HFFc6 (cell line): Measurements from ENCODE around the gene CAMK2B. TPM values are rescaled to one million over a fixed set of nuclear protein-coding genes. Genes with fewer than 3 reads are reported as not detected.

Source experiments
- DNase-seq: peaks from one replicate; pipeline ENCODE4 v3.0.0-alpha.2; 2018
- H3K27ac Mint-ChIP-seq: 2 replicates; pipeline ENCODE4 v1.8.0; 2020; ENCODE audit warnings: mild to moderate bottlenecking, mixed read lengths
- H3K27me3 Mint-ChIP-seq: 2 replicates; pipeline ENCODE4 v1.8.0; 2021; ENCODE audit warnings: mild to moderate bottlenecking, moderate library complexity, mixed read lengths; ENCODE audit not compliant: insufficient read depth
- H3K36me3 Mint-ChIP-seq: 2 replicates; pipeline ENCODE4 v1.8.0; 2021; ENCODE audit warnings: low read depth, mixed read lengths
- H3K4me1 Mint-ChIP-seq: 2 replicates; pipeline ENCODE4 v1.8.0; 2020; ENCODE audit warnings: low read depth, mixed read lengths
- H3K4me3 Mint-ChIP-seq: 2 replicates; pipeline ENCODE4 v1.8.0; 2020; ENCODE audit warnings: mild to moderate bottlenecking, moderate library complexity, mixed read lengths
- H3K9me3 Mint-ChIP-seq: 2 replicates; pipeline ENCODE4 v1.8.0; 2020; ENCODE audit warnings: mild to moderate bottlenecking, mixed read lengths
- total RNA-seq, 6 experiments: library from RNA; stranded (reverse); fragmentation: NEBNext Ultra II Directional; extraction: Animal tissue kit (Norgen Biotek cat#: 25700); gene quantifications; 2 replicates in 1 of 6; 3 replicates in 5 of 6; pipeline ENCODE4 v1.2.3, GENCODE V29; 2021
- TF ChIP-seq, protein P1 (sequence below): fragments of 200-600 bp; sonication (generic); IDR thresholded peaks from 2 replicates; pipeline ENCODE4 v1.5.0; 2021; ENCODE audit warnings: antibody characterized with exemption, mild to moderate bottlenecking

CAMK2B gene
- total RNA-seq, 6 experiments from 2014 or later, result 0.11 to 0.41 TPM; not detected in 4

DNA sequence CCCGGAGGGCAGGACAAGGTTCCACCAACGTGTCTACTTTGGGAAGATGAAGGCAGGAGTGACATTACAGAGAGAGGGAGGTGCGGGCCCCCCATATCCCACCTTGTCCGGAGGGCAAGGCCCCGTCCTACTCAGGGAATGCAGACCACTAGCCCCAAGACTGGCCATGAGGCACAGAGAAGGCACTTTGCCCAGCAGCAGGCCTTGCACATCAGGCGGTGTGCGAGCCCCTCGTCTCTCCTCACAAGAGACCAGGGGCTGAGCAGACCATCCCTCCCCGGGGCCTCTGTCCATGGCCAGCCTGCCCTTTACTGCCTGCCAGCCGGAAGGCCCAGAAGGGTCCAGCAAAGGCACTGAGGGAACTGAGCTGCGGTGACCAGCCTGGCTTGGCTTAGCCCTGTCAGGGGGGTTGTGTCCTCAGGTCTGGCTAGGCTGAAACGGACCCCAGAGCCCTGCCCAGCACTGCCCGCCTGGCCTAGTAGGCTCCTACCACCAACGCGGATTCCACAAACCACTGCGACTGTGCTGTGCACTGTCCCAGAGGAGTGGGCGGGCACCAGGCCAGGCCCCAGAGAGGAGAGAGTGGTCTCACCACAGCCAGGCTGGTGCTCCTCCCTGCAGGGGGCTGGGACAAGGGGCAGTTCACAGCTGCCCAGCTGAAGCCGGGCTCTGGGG lies 16.7 kb downstream of the CAMK2B start:
- Mint-ChIP-seq H3K4me3 (no peak overlapping the region), H3K4me1 (peaks cover 6% of the 10 kb centered on the region; the same call in 1 of the 2 replicates), H3K27me3 (peaks cover 14% of the 10 kb centered on the region), H3K27ac (no peak overlapping the region), H3K36me3 (no peaks in the 10 kb centered on the region), H3K9me3 (no peaks in the 10 kb centered on the region)
- DNase-seq, result no peak
- TF ChIP-seq, protein P1, sequence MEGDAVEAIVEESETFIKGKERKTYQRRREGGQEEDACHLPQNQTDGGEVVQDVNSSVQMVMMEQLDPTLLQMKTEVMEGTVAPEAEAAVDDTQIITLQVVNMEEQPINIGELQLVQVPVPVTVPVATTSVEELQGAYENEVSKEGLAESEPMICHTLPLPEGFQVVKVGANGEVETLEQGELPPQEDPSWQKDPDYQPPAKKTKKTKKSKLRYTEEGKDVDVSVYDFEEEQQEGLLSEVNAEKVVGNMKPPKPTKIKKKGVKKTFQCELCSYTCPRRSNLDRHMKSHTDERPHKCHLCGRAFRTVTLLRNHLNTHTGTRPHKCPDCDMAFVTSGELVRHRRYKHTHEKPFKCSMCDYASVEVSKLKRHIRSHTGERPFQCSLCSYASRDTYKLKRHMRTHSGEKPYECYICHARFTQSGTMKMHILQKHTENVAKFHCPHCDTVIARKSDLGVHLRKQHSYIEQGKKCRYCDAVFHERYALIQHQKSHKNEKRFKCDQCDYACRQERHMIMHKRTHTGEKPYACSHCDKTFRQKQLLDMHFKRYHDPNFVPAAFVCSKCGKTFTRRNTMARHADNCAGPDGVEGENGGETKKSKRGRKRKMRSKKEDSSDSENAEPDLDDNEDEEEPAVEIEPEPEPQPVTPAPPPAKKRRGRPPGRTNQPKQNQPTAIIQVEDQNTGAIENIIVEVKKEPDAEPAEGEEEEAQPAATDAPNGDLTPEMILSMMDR, result no peak

DNA sequence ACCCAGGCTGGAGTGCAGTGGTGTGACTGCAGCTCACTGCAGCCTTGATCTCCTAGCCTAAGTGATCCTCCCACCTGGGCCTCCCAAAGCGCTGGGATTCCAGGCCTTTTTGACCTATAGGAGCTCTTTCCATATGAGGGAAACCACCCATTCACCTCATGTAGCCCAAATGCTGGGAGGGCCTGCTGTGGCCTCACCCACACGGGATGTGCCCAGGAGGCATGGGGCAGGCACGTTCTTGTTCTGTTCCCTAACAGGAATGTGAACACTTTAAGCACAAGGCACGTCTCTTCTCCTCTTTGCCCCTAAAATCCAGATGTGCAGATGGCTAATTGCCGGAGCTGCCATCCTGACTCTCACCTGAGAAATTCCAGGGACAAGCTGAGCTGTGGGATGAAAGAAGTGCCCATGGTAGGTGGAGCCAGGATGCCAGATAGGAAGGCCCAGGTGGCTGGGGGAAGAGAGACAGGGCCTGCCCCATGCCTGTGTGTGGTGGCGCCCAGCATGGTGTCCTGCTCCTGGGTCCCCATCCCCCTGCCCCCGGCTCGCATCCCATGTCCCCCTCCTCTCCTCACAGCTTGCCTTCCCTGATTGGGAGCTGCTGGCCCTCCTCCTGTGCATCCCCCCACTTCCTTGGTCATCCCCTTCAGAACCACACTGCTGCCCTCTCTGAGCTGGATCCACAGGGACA lies 17.3 kb downstream of the CAMK2B start:
- no peak for DNase-seq
- TF ChIP-seq, protein P1, result no peak
- Mint-ChIP-seq H3K27ac (no peak overlapping the region), H3K9me3 (no peaks in the 10 kb centered on the region), H3K4me1 (peaks cover 6% of the 10 kb centered on the region; the same call in 1 of the 2 replicates), H3K4me3 (no peak overlapping the region), H3K36me3 (no peaks in the 10 kb centered on the region), H3K27me3 (peaks cover 14% of the 10 kb centered on the region)

- peaks cover 14% of the 10 kb centered on the region for H3K27me3 Mint-ChIP-seq
- peaks cover 6% of the 10 kb centered on the region; the same call in 1 of the 2 replicates for H3K4me1 Mint-ChIP-seq
- TF ChIP-seq, protein P1, result peak; percentile 53
These were observed 18.0 kb downstream of the CAMK2B start for GRCh38 chr7:44307301-44307900.

GRCh38 chr7:44306606-44307005 lies 18.8 kb downstream of the CAMK2B start:
- Mint-ChIP-seq H3K27me3 (peaks cover 20% of the 10 kb centered on the region), H3K27ac (no peak overlapping the region), H3K36me3 (no peaks in the 10 kb centered on the region), H3K4me1 (peaks cover 6% of the 10 kb centered on the region; the same call in 1 of the 2 replicates), H3K4me3 (no peak overlapping the region), H3K9me3 (no peaks in the 10 kb centered on the region)
- TF ChIP-seq, protein P1, result no peak
- no peak for DNase-seq

More at GRCh38 chr7:44307301-44307900, 18.0 kb downstream of the CAMK2B start:
- no peak overlapping the region for H3K27ac Mint-ChIP-seq
- DNase-seq, result peak; percentile 46
- H3K9me3 Mint-ChIP-seq, result no peaks in the 10 kb centered on the region
- no peak overlapping the region for H3K4me3 Mint-ChIP-seq
- no peaks in the 10 kb centered on the region for H3K36me3 Mint-ChIP-seq

- no peak overlapping the region for H3K27ac Mint-ChIP-seq
- H3K36me3 Mint-ChIP-seq, result no peaks in the 10 kb centered on the region
- DNase-seq, result no peak
- peaks cover 6% of the 10 kb centered on the region; the same call in 1 of the 2 replicates for H3K4me1 Mint-ChIP-seq
- H3K27me3 Mint-ChIP-seq, result peaks cover 20% of the 10 kb centered on the region
- no peaks in the 10 kb centered on the region for H3K9me3 Mint-ChIP-seq
- TF ChIP-seq, protein P1, result no peak
- no peak overlapping the region for H3K4me3 Mint-ChIP-seq
These were observed 19.6 kb downstream of the CAMK2B start for GRCh38 chr7:44305564-44306507.
